B cell (primary cell): ENCODE results near the gene PSMB8. TPM values are rescaled to one million over a fixed set of nuclear protein-coding genes. Genes with fewer than 3 reads are reported as not detected.
A peak's percentile ranks its signal among the peaks of the same experiment; 100 is the strongest.

ENCODE experiments used
- ATAC-seq: fragments of 200-7000 bp; cut with Tn5 transposase; one replicate; pipeline ENCODE4 v1.10.0; 2021; ENCODE audit warnings: low read depth, mild to moderate bottlenecking, moderate number of reproducible peaks, moderate library complexity
- CTCF ChIA-PET: fragments of 350-600 bp; sonication (Branson Sonifier 250); formaldehyde crosslinking; loops from one replicate; lab custom pipeline; 2021; ENCODE audit warnings: antibody characterized with exemption, inconsistent platforms; lab: Charles Lee
- POLR2A ChIA-PET: fragments of 350-600 bp; sonication (Branson Sonifier 250); formaldehyde crosslinking; loops from one replicate; lab custom pipeline; 2021; ENCODE audit warnings: antibody characterized with exemption; lab: Charles Lee
- DNase-seq: peaks from one replicate; pipeline ENCODE4 v3.0.0; 2013
- H2AFZ ChIP-seq: 2 replicates; pipeline ENCODE4 v1.6.1; 2012; ENCODE audit warnings: mild to moderate bottlenecking, low read depth, low read length; ENCODE audit not compliant: insufficient read depth, poor library complexity, severe bottlenecking
- H3K27ac ChIP-seq, 2 donors: 1 replicate in 1 of 2; 2 replicates in 1 of 2; pipeline ENCODE4 v1.5.1; 2012 to 2013; ENCODE audit warnings: low read length in 2 of 2, mild to moderate bottlenecking in 2 of 2, moderate library complexity in 1 of 2
- H3K27me3 ChIP-seq, 4 experiments: fragments of 200-600 bp in 1 of 4; sonication (generic) in 1 of 4; replicated peaks in 1 of 4; 1 replicate in 2 of 4; 2 replicates in 2 of 4; pipeline versions ENCODE4 v1.6.1 to v1.7.0; 2013 to 2016; ENCODE audit warnings: low read length in 3 of 4, mild to moderate bottlenecking in 2 of 4, mixed read lengths in 1 of 4, moderate library complexity in 1 of 4; ENCODE audit not compliant: insufficient read depth in 4 of 4, control insufficient read depth in 3 of 4; ENCODE audit errors: control extremely low read depth in 1 of 4
- H3K36me3 ChIP-seq, 2 experiments: replicated peaks in 1 of 2; 1 replicate in 1 of 2; 2 replicates in 1 of 2; pipeline versions ENCODE4 v1.6.1 to v1.7.1; 2013; ENCODE audit warnings: low read length in 1 of 2; ENCODE audit not compliant: insufficient read depth in 2 of 2, control insufficient read depth in 1 of 2; ENCODE audit errors: control extremely low read depth in 1 of 2, extremely low read depth in 1 of 2
- H3K4me1 ChIP-seq, 2 donors: fragments of 200-600 bp in 1 of 2; sonication (generic) in 1 of 2; 1 replicate in 1 of 2; 2 replicates in 1 of 2; pipeline versions ENCODE4 v1.5.1 to v1.6.1; 2013 to 2017; ENCODE audit warnings: low read length in 2 of 2; ENCODE audit not compliant: control insufficient read depth in 2 of 2, insufficient read depth in 2 of 2
- H3K4me2 ChIP-seq: replicated peaks from 2 replicates; pipeline ENCODE3; 2012; ENCODE audit warnings: mild to moderate bottlenecking, low read depth, low read length; ENCODE audit not compliant: poor library complexity, severe bottlenecking
- H3K4me3 ChIP-seq, 5 experiments: fragments of 200-600 bp in 1 of 5; sonication (generic) in 1 of 5; 1 replicate in 3 of 5; 2 replicates in 2 of 5; pipeline versions ENCODE4 v1.5.1 to v1.7.0; 2011 to 2016; ENCODE audit warnings: low read length in 4 of 5, mild to moderate bottlenecking in 4 of 5, low read depth in 2 of 5, control low read depth in 1 of 5, moderate library complexity in 1 of 5; ENCODE audit not compliant: insufficient read depth in 1 of 5; ENCODE audit errors: control extremely low read depth in 1 of 5, extremely low read depth in 1 of 5
- H3K79me2 ChIP-seq: fragments of 200-600 bp; sonication (generic); one replicate; pipeline ENCODE4 v1.6.0; 2016; ENCODE audit warnings: low read length; ENCODE audit not compliant: control insufficient read depth, insufficient read depth
- H3K9ac ChIP-seq: fragments of 200-600 bp; sonication (generic); 2 replicates; pipeline ENCODE4 v1.6.1; 2017; ENCODE audit warnings: mild to moderate bottlenecking, low read length, moderate library complexity
- H3K9me3 ChIP-seq, 3 donors: one replicate each; pipeline versions ENCODE4 v1.6.1 to v1.7.1; 2013; ENCODE audit warnings: low read length in 2 of 3; ENCODE audit not compliant: control insufficient read depth in 2 of 3, insufficient read depth in 1 of 3; ENCODE audit errors: control extremely low read depth in 1 of 3
- H4K20me1 ChIP-seq: 2 replicates; pipeline ENCODE4 v1.6.0; 2012; ENCODE audit warnings: mild to moderate bottlenecking, low read length; ENCODE audit not compliant: insufficient read depth, control insufficient read depth, poor library complexity, severe bottlenecking
- H3K27ac Mint-ChIP-seq: one replicate; pipeline ENCODE4 v1.8.0; 2021; ENCODE audit warnings: mixed read lengths
- H3K27me3 Mint-ChIP-seq: one replicate; pipeline ENCODE4 v1.8.0; 2021; ENCODE audit warnings: mixed read lengths
- H3K4me1 Mint-ChIP-seq: one replicate; pipeline ENCODE4 v1.8.0; 2021; ENCODE audit warnings: mixed read lengths
- H3K4me3 Mint-ChIP-seq: one replicate; pipeline ENCODE4 v1.8.0; 2021; ENCODE audit warnings: mixed read lengths
- H3K9me3 Mint-ChIP-seq: one replicate; pipeline ENCODE4 v1.8.0; 2022; ENCODE audit warnings: mixed read lengths; ENCODE audit not compliant: insufficient read depth
- EZH2 ChIP-seq: IDR thresholded peaks from 2 replicates; pipeline ENCODE4 v1.6.1; 2012; ENCODE audit warnings: borderline replicate concordance, low read depth, mild to moderate bottlenecking, moderate library complexity, low read length; ENCODE audit not compliant: insufficient read depth, poor library complexity, severe bottlenecking
- WGBS: methylation state at CpG from one replicate; pipeline ENCODE4 v1.1.5; 2013; ENCODE audit warnings: missing lambda C conversion rate; ENCODE audit not compliant: insufficient coverage; 5-methylcytosine and 5-hydroxymethylcytosine counted together
- intact Hi-C: fragments of 100-400 bp; cut with micrococcal nuclease; formaldehyde crosslinking; loops from one replicate; pipeline ENCODE4 v1.10.0; 2022
- polyA plus RNA-seq: library from polyadenylated mRNA; depleted of rRNA; stranded (reverse); fragments of >200 nt; gene quantifications from 2 replicates; pipeline ENCODE4 v1.2.3, GENCODE V29; 2012
- total RNA-seq, 2 donors: library from RNA; stranded (reverse); fragments of 120-200 nt in 1 of 2; gene quantifications; 1 replicate in 1 of 2; 2 replicates in 1 of 2; pipeline versions ENCODE4 v1.2.3 to v1.2.4, GENCODE V29; 2013 to 2022
- TF ChIP-seq, protein P1 (sequence below): fragments of 200-600 bp; IDR thresholded peaks from one replicate; pipeline ENCODE4 v1.8.0; 2022; ENCODE audit warnings: antibody characterized with exemption, mild to moderate bottlenecking

The PSMB8 gene
- total and polyA plus RNA-seq, 2 donors (not counting 1 experiment from before 2014, with no cell fraction given) = 129 to 256 TPM

DNA sequence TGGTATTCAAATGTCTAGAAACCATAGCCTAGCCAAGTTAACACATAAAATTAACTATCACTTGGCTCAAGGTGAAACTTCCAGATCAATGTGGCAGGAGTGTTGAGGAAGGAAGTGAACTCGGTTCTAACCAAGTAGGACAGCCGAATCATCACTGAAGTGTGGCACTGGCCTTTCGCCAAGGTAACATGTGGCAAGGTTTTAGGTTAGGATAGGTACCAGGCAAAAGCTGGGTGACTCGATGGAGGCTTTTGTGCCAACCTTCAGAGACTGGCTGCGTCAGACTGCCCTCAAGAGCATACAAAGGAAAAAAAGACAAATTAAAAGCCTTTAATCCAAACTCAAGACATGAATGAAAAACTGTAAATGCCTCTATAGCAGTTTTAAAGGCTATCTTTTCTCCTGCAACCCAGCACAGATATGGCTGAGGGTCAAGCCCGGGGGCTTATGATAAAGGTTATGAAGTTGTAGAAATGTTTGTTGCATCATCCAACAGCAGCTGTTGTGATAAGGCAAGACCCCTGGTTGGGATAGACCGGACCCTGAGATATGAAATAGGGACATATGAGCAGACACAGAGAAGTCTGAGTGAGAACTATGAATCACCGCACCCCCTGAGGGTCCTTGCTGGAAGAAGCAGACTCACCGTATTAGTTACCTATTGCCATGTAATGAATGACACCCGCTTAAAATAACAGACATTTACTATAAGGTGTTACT lies 22.0 kb upstream of the PSMB8 start:
- no peaks in the 10 kb centered on the region for H3K27me3 ChIP-seq
- no peak for ATAC-seq
- peaks cover 7 to 12% of the 10 kb centered on the region in 2 experiments for H3K36me3 ChIP-seq
- H3K4me1 ChIP-seq = peaks cover 27 to 28% of the 10 kb centered on the region in 2 donors
- Mint-ChIP-seq H3K27me3 (no peaks in the 10 kb centered on the region), H3K4me3 (no peak overlapping the region), H3K27ac (peak overlapping the region; percentile 74), H3K9me3 (no peaks in the 10 kb centered on the region), H3K4me1 (peaks cover 36% of the 10 kb centered on the region)
- H2AFZ ChIP-seq = no peak overlapping the region
- no peaks in the 10 kb centered on the region for H4K20me1 ChIP-seq
- ChIA-PET POLR2A (interaction anchor here (1.5 to 2.7 kb wide), 2 partner anchors 12 kb away, joined by 4 to 26 read pairs; partner anchors contain the start of genes PSMB9 and TAP1), CTCF (interaction anchor here (2.5 to 4.3 kb wide), 2 partner anchors 27 to 164 kb away, joined by 16 to 42 read pairs; partner anchors contain the start of gene TAP2)
- no peaks in the 10 kb centered on the region for H3K9me3 ChIP-seq
- peaks cover 2% of the 10 kb centered on the region for H3K79me2 ChIP-seq
- intact Hi-C loops = loop anchor here (5.0 kb wide), 1 partner anchor 49 kb away; the partner anchor contains the start of gene HLA-DOB
- 45% methylated on average over 6 of the region's 10 CpGs for WGBS
- H3K27ac ChIP-seq = peak overlapping the region in 1 of 2 donors; percentile 74
- DNase-seq = no peak
- no peak overlapping the region for H3K4me2 ChIP-seq
- H3K9ac ChIP-seq = no peak overlapping the region
- H3K4me3 ChIP-seq = no peak overlapping the region
- TF ChIP-seq, protein P1, sequence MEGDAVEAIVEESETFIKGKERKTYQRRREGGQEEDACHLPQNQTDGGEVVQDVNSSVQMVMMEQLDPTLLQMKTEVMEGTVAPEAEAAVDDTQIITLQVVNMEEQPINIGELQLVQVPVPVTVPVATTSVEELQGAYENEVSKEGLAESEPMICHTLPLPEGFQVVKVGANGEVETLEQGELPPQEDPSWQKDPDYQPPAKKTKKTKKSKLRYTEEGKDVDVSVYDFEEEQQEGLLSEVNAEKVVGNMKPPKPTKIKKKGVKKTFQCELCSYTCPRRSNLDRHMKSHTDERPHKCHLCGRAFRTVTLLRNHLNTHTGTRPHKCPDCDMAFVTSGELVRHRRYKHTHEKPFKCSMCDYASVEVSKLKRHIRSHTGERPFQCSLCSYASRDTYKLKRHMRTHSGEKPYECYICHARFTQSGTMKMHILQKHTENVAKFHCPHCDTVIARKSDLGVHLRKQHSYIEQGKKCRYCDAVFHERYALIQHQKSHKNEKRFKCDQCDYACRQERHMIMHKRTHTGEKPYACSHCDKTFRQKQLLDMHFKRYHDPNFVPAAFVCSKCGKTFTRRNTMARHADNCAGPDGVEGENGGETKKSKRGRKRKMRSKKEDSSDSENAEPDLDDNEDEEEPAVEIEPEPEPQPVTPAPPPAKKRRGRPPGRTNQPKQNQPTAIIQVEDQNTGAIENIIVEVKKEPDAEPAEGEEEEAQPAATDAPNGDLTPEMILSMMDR = no peak
- TF ChIP-seq EZH2 = no peak

DNA sequence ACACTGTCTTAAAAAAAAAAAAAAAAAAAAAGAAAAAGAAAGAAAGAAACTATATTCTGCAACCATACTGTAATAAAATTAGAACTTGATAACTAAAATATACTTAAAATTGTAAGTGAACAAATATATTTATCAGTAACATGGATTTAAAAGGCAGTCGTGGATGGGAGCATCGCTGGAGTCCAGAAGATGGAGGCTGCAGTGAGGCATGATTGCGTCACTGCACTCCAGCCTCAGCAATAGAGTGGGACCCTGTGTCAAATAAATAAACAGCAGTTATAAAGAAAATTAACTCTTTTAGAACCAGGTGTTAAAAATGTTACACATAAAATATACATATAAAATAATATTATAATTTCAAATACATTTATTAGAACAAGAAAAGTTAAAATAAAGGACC lies 18.9 kb upstream of the PSMB8 start:
- no peak overlapping the region for H3K27ac Mint-ChIP-seq
- no peak overlapping the region for H3K4me3 Mint-ChIP-seq
- POLR2A ChIA-PET = interaction anchor here (1.1 to 1.2 kb wide), 2 partner anchors 24 to 109 kb away, joined by 3 read pairs; partner anchors contain the start of gene TAP2
- DNase-seq (no peak), ATAC-seq (no peak)
- Histone ChIP-seq H3K4me1 (peaks cover 32 to 40% of the 10 kb centered on the region in 2 donors), H2AFZ (no peak overlapping the region), H3K9ac (no peak overlapping the region), H3K27ac (no peak overlapping the region), H3K9me3 (no peaks in the 10 kb centered on the region), H3K4me2 (no peak overlapping the region), H3K4me3 (no peak overlapping the region), H4K20me1 (no peaks in the 10 kb centered on the region), H3K27me3 (no peaks in the 10 kb centered on the region), H3K79me2 (peaks cover 26% of the 10 kb centered on the region), H3K36me3 (peaks cover 21 to 43% of the 10 kb centered on the region in 2 experiments)
- H3K27me3 Mint-ChIP-seq = no peaks in the 10 kb centered on the region
- CTCF ChIA-PET = interaction anchor here (1.0 to 2.1 kb wide), 2 partner anchors 8 to 24 kb away, joined by 8 to 11 read pairs; partner anchors contain the start of genes PSMB9, TAP1 and TAP2
- whole genome bisulfite sequencing = no CpG with 5 or more reads among the region's 3 CpGs
- TF ChIP-seq EZH2 = no peak
- TF ChIP-seq, protein P1 = no peak
- H3K4me1 Mint-ChIP-seq = peaks cover 57% of the 10 kb centered on the region
- intact Hi-C loops = no loop called here
- H3K9me3 Mint-ChIP-seq = no peaks in the 10 kb centered on the region
